GM23338 (cell line): ENCODE results near the gene AGAP3. TPM values are rescaled to one million over a fixed set of nuclear protein-coding genes. Genes with fewer than 3 reads are reported as not detected.
A peak's percentile ranks its signal among the peaks of the same experiment; 100 is the strongest.

Experiments used
- ATAC-seq: fragments of 200-7000 bp; cut with Tn5 transposase; 3 replicates; pipeline ENCODE4 v1.9.1; 2020
- DNase-seq: peaks from one replicate; pipeline ENCODE4 v3.0.0-alpha.2; 2015; ENCODE audit warnings: low spot score
- H2AFZ ChIP-seq: fragments of 200-600 bp; sonication (generic); 2 replicates; pipeline ENCODE4 v1.8.0; 2016; ENCODE audit warnings: antibody characterized with exemption, mild to moderate bottlenecking, moderate library complexity
- H3F3A ChIP-seq: fragments of 200-600 bp; sonication (generic); replicated peaks from 2 replicates; pipeline ENCODE4 v1.8.0; 2017; ENCODE audit warnings: antibody characterized with exemption, mixed run types, low read depth
- H3K27ac ChIP-seq: fragments of 200-600 bp; sonication (generic); 2 replicates; pipeline ENCODE4 v1.6.1; 2016; ENCODE audit warnings: low read depth
- H3K27me3 ChIP-seq: fragments of 200-600 bp; sonication (generic); 2 replicates; pipeline ENCODE4 v1.8.0; 2016; ENCODE audit warnings: mild to moderate bottlenecking, mixed run types, moderate library complexity; ENCODE audit not compliant: insufficient read depth
- H3K36me3 ChIP-seq: fragments of 200-600 bp; sonication (generic); 2 replicates; pipeline ENCODE4 v1.8.0; 2016; ENCODE audit warnings: mild to moderate bottlenecking; ENCODE audit not compliant: insufficient read depth
- H3K4me1 ChIP-seq: fragments of 200-600 bp; sonication (generic); 2 replicates; pipeline ENCODE4 v1.8.0; 2016; ENCODE audit warnings: mild to moderate bottlenecking, moderate library complexity; ENCODE audit not compliant: insufficient read depth
- H3K4me2 ChIP-seq: fragments of 200-600 bp; sonication (generic); 2 replicates; pipeline ENCODE4 v1.7.1; 2017; ENCODE audit warnings: mixed run types
- H3K4me3 ChIP-seq: fragments of 200-600 bp; sonication (generic); 2 replicates; pipeline ENCODE4 v1.6.1; 2016; ENCODE audit warnings: mixed run types
- H3K79me2 ChIP-seq: fragments of 200-600 bp; sonication (generic); replicated peaks from 2 replicates; pipeline ENCODE4 v1.8.0; 2017; ENCODE audit warnings: mild to moderate bottlenecking; ENCODE audit not compliant: insufficient read depth
- H3K9me2 ChIP-seq: fragments of 200-600 bp; sonication (generic); 2 replicates; pipeline ENCODE4 v1.8.0; 2017; ENCODE audit not compliant: insufficient read depth
- H4K20me1 ChIP-seq: fragments of 200-600 bp; sonication (generic); replicated peaks from 2 replicates; pipeline ENCODE4 v1.8.0; 2017; ENCODE audit warnings: mild to moderate bottlenecking; ENCODE audit not compliant: insufficient read depth
- H3K27ac Mint-ChIP-seq: 2 replicates; pipeline ENCODE4 v1.8.0; 2020; ENCODE audit warnings: inconsistent platforms, mild to moderate bottlenecking, moderate library complexity, mixed read lengths
- H3K27me3 Mint-ChIP-seq: 3 replicates; pipeline ENCODE4 v1.8.0; 2022; ENCODE audit warnings: low read depth, mild to moderate bottlenecking, moderate library complexity, mixed read lengths, inconsistent platforms; ENCODE audit not compliant: insufficient read depth, poor library complexity
- H3K36me3 Mint-ChIP-seq: 3 replicates; pipeline ENCODE4 v1.8.0; 2021; ENCODE audit warnings: low read depth, mild to moderate bottlenecking, inconsistent platforms, moderate library complexity, mixed read lengths
- H3K4me1 Mint-ChIP-seq: 3 replicates; pipeline ENCODE4 v1.8.0; 2020; ENCODE audit warnings: mild to moderate bottlenecking, inconsistent platforms, mixed read lengths
- H3K4me3 Mint-ChIP-seq: 3 replicates; pipeline ENCODE4 v1.8.0; 2021; ENCODE audit warnings: moderate library complexity, mild to moderate bottlenecking, inconsistent platforms, mixed read lengths
- H3K9me3 Mint-ChIP-seq: 3 replicates; pipeline ENCODE4 v1.8.0; 2020; ENCODE audit warnings: moderate library complexity, mild to moderate bottlenecking, inconsistent platforms, mixed read lengths
- EZH2 ChIP-seq: fragments of 200-600 bp; sonication (generic); IDR thresholded peaks from one replicate; pipeline ENCODE4 v1.8.0; 2017; ENCODE audit warnings: antibody characterized with exemption, mild to moderate bottlenecking, low read depth; ENCODE audit not compliant: unreplicated experiment
- EZH2phosphoT487 ChIP-seq: fragments of 200-600 bp; sonication (generic); IDR thresholded peaks from one replicate; pipeline ENCODE4 v1.8.1; 2018; ENCODE audit warnings: antibody characterized with exemption; ENCODE audit not compliant: unreplicated experiment
- JUNB ChIP-seq: IDR thresholded peaks from one replicate; pipeline ENCODE4 v1.6.1; 2016; ENCODE audit warnings: antibody characterized with exemption; ENCODE audit not compliant: unreplicated experiment
- NANOG ChIP-seq: IDR thresholded peaks from 2 replicates; pipeline ENCODE4 v1.6.1; 2016; ENCODE audit warnings: antibody characterized with exemption, borderline replicate concordance
- STAT1 ChIP-seq: IDR thresholded peaks from one replicate; pipeline ENCODE4 v1.6.1; 2016; ENCODE audit warnings: antibody characterized with exemption; ENCODE audit not compliant: unreplicated experiment
- ZNF114 ChIP-seq: fragments of 250-450 bp; sonication (Bioruptor Pico); IDR thresholded peaks from 2 replicates; pipeline ENCODE4 v1.5.0; 2020; ENCODE audit warnings: mild to moderate bottlenecking, moderate library complexity
- ZNF331 ChIP-seq: fragments of 250-450 bp; sonication (Bioruptor Pico); IDR thresholded peaks from 2 replicates; pipeline ENCODE4 v1.5.0; 2020; ENCODE audit warnings: low read depth, mild to moderate bottlenecking, moderate library complexity
- polyA plus RNA-seq: library from polyadenylated mRNA; unstranded; fragments of >200 nt; fragmentation: Nextera tagmentation; extraction: Ambion mirVana; gene quantifications from 2 replicates; pipeline ENCODE4 v1.2.1, GENCODE V29; 2016
- total RNA-seq: library from RNA; depleted of rRNA; stranded (reverse); fragments of >200 nt; shearing (Covaris generic); gene quantifications from 2 replicates; pipeline ENCODE4 v1.2.3, GENCODE V29; 2014
- TF ChIP-seq, protein P1 (sequence below): IDR thresholded peaks from one replicate; pipeline ENCODE4 v1.6.1; 2018; ENCODE audit warnings: antibody characterized with exemption; ENCODE audit not compliant: unreplicated experiment
- TF ChIP-seq, protein P2 (sequence below), 2 experiments: fragments of 200-600 bp in 1 of 2; sonication (generic) in 1 of 2; conservative IDR thresholded peaks; 2 replicates each; pipeline versions ENCODE4 v1.5.1 to v1.6.1; 2016 to 2017; ENCODE audit warnings: antibody characterized with exemption in 2 of 2, low read depth in 2 of 2, mild to moderate bottlenecking in 2 of 2, moderate library complexity in 1 of 2
- TF ChIP-seq, protein P3 (sequence below): IDR thresholded peaks from 2 replicates; pipeline ENCODE4 v1.6.1; 2016; ENCODE audit warnings: antibody characterized with exemption

The AGAP3 gene
- total and polyA plus RNA-seq, 2 experiments from 2014 or later = 24.0 to 39.2 TPM

DNA sequence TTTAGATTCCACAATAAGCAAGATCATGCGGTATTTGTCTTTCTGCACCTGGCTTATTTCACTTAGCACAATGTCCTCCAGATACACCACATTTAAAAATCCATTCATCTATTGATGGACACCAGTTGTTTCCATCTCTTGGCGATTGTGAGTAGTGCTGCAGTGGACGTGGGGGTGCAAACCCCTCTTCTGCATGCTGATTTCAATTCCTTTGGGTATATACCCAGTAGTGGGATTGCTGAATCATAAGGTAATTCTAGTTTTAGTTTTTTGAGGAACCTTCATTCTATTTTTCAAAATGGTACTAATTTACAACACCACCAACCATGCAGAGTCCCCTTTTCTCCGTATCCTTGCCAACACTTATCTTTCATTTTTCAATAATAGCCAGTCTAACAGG lies 102.8 kb downstream of the AGAP3 start:
- Mint-ChIP-seq H3K4me3 (no peak overlapping the region), H3K4me1 (no peaks in the 10 kb centered on the region), H3K9me3 (no peaks in the 10 kb centered on the region), H3K27ac (no peak overlapping the region), H3K27me3 (peaks cover 3% of the 10 kb centered on the region), H3K36me3 (no peaks in the 10 kb centered on the region)
- Histone ChIP-seq H4K20me1 (no peaks in the 10 kb centered on the region), H3K4me2 (no peak overlapping the region), H3K36me3 (no peaks in the 10 kb centered on the region), H2AFZ (no peak overlapping the region), H3K4me1 (no peaks in the 10 kb centered on the region), H3K27me3 (no peaks in the 10 kb centered on the region), H3K27ac (no peak overlapping the region), H3K9me2 (no peaks in the 10 kb centered on the region), H3K4me3 (no peak overlapping the region), H3K79me2 (no peaks in the 10 kb centered on the region), H3F3A (no peaks in the 10 kb centered on the region)
- DNase-seq (no peak), ATAC-seq (no peak)
- TF ChIP-seq EZH2phosphoT487 = no peak
- TF ChIP-seq ZNF114 = no peak
- no peak for TF ChIP-seq JUNB
- no peak for TF ChIP-seq STAT1
- no peak for TF ChIP-seq NANOG
- no peak for TF ChIP-seq ZNF331 (CRISPR knock-in tag)
- TF ChIP-seq, protein P1, sequence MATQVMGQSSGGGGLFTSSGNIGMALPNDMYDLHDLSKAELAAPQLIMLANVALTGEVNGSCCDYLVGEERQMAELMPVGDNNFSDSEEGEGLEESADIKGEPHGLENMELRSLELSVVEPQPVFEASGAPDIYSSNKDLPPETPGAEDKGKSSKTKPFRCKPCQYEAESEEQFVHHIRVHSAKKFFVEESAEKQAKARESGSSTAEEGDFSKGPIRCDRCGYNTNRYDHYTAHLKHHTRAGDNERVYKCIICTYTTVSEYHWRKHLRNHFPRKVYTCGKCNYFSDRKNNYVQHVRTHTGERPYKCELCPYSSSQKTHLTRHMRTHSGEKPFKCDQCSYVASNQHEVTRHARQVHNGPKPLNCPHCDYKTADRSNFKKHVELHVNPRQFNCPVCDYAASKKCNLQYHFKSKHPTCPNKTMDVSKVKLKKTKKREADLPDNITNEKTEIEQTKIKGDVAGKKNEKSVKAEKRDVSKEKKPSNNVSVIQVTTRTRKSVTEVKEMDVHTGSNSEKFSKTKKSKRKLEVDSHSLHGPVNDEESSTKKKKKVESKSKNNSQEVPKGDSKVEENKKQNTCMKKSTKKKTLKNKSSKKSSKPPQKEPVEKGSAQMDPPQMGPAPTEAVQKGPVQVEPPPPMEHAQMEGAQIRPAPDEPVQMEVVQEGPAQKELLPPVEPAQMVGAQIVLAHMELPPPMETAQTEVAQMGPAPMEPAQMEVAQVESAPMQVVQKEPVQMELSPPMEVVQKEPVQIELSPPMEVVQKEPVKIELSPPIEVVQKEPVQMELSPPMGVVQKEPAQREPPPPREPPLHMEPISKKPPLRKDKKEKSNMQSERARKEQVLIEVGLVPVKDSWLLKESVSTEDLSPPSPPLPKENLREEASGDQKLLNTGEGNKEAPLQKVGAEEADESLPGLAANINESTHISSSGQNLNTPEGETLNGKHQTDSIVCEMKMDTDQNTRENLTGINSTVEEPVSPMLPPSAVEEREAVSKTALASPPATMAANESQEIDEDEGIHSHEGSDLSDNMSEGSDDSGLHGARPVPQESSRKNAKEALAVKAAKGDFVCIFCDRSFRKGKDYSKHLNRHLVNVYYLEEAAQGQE = no peak
- TF ChIP-seq, protein P2, sequence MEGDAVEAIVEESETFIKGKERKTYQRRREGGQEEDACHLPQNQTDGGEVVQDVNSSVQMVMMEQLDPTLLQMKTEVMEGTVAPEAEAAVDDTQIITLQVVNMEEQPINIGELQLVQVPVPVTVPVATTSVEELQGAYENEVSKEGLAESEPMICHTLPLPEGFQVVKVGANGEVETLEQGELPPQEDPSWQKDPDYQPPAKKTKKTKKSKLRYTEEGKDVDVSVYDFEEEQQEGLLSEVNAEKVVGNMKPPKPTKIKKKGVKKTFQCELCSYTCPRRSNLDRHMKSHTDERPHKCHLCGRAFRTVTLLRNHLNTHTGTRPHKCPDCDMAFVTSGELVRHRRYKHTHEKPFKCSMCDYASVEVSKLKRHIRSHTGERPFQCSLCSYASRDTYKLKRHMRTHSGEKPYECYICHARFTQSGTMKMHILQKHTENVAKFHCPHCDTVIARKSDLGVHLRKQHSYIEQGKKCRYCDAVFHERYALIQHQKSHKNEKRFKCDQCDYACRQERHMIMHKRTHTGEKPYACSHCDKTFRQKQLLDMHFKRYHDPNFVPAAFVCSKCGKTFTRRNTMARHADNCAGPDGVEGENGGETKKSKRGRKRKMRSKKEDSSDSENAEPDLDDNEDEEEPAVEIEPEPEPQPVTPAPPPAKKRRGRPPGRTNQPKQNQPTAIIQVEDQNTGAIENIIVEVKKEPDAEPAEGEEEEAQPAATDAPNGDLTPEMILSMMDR (conservative IDR thresholded peaks at IDR 0.05; ENCODE audit: low read depth in 2 of 2) = no peak
- no peak for TF ChIP-seq EZH2
- TF ChIP-seq, protein P3, sequence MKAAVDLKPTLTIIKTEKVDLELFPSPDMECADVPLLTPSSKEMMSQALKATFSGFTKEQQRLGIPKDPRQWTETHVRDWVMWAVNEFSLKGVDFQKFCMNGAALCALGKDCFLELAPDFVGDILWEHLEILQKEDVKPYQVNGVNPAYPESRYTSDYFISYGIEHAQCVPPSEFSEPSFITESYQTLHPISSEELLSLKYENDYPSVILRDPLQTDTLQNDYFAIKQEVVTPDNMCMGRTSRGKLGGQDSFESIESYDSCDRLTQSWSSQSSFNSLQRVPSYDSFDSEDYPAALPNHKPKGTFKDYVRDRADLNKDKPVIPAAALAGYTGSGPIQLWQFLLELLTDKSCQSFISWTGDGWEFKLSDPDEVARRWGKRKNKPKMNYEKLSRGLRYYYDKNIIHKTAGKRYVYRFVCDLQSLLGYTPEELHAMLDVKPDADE = no peak

GRCh38 chr7:151191544-151191943 lies 105.3 kb downstream of the AGAP3 start:
- no peaks in the 10 kb centered on the region for H4K20me1 ChIP-seq
- ATAC-seq (peak; percentile 10; the same call in 1 of the 3 replicates), DNase-seq (no peak)
- peaks cover 3% of the 10 kb centered on the region for H3K27me3 Mint-ChIP-seq
- no peak overlapping the region for H3K4me2 ChIP-seq
- no peaks in the 10 kb centered on the region for H3K27me3 ChIP-seq
- no peaks in the 10 kb centered on the region for H3K36me3 Mint-ChIP-seq
- H3K27ac ChIP-seq = no peak overlapping the region
- no peak overlapping the region for H3K27ac Mint-ChIP-seq
- TF ChIP-seq EZH2 = no peak
- no peak for TF ChIP-seq EZH2phosphoT487
- TF ChIP-seq, protein P2 (conservative IDR thresholded peaks at IDR 0.05; ENCODE audit: low read depth in 2 of 2) = 0 out of 4 replicates have a peak, but pooled peaks of 1 of the 2 experiments have one; percentile 7
- H3K9me3 Mint-ChIP-seq = no peaks in the 10 kb centered on the region
- no peaks in the 10 kb centered on the region for H3K9me2 ChIP-seq
- no peak overlapping the region for H3K4me3 Mint-ChIP-seq
- H3K79me2 ChIP-seq = no peaks in the 10 kb centered on the region
- no peak overlapping the region for H2AFZ ChIP-seq
- no peaks in the 10 kb centered on the region for H3K4me1 Mint-ChIP-seq
- H3K36me3 ChIP-seq = no peaks in the 10 kb centered on the region
- H3K4me3 ChIP-seq = no peak overlapping the region
- no peaks in the 10 kb centered on the region for H3F3A ChIP-seq
- peaks cover 2% of the 10 kb centered on the region; the same call in 1 of the 2 replicates for H3K4me1 ChIP-seq
